OCI-LY3 (cell line): ENCODE measurements around the gene SOX15.

ENCODE experiments used
- H2AFZ ChIP-seq: fragments of 200-600, 300-600 bp; shearing (Covaris generic); 2 replicates; pipeline ENCODE4 v1.6.0; 2014; ENCODE audit warnings: antibody characterized with exemption, low read depth, low read length
- H3K27ac ChIP-seq: fragments of 200-600, 300-600 bp; sonication (generic); 2 replicates; pipeline ENCODE4 v1.5.1; 2014; ENCODE audit warnings: mild to moderate bottlenecking, low read length, moderate library complexity, mixed read lengths
- H3K27me3 ChIP-seq: fragments of 200-600, 300-600 bp; sonication (generic); 2 replicates; pipeline ENCODE4 v1.6.1; 2014; ENCODE audit warnings: low read depth, low read length, mixed read lengths
- H3K36me3 ChIP-seq: fragments of 200-600, 300-600 bp; sonication (generic); replicated peaks from 2 replicates; pipeline ENCODE3; 2014; ENCODE audit warnings: low read depth, low read length, mixed read lengths
- H3K4me1 ChIP-seq: fragments of 300-600, 200-600 bp; sonication (generic); 2 replicates; pipeline ENCODE4 v1.6.1; 2014; ENCODE audit warnings: low read length, mixed read lengths
- H3K4me2 ChIP-seq: fragments of 200-600, 300-600 bp; sonication (generic); 2 replicates; pipeline ENCODE4 v1.6.1; 2014; ENCODE audit warnings: low read length, mixed read lengths
- H3K4me3 ChIP-seq: fragments of 300-600, 200-600 bp; sonication (generic); 2 replicates; pipeline ENCODE4 v1.5.1; 2014; ENCODE audit warnings: antibody characterized with exemption, mild to moderate bottlenecking, low read length, moderate library complexity
- H3K79me2 ChIP-seq: fragments of 300-600, 200-600 bp; shearing (Covaris generic); 2 replicates; pipeline ENCODE4 v1.6.1; 2014; ENCODE audit warnings: mild to moderate bottlenecking, low read length, mixed read lengths
- H3K9ac ChIP-seq: fragments of 300-600, 200-600 bp; shearing (Covaris generic); 2 replicates; pipeline ENCODE4 v1.6.0; 2014; ENCODE audit warnings: mild to moderate bottlenecking, low read length, moderate library complexity
- H3K9me3 ChIP-seq: fragments of 200-600, 300-600 bp; shearing (Covaris generic); 2 replicates; pipeline ENCODE4 v1.6.1; 2014; ENCODE audit warnings: low read length, mixed read lengths; ENCODE audit not compliant: insufficient read depth
- H4K20me1 ChIP-seq: fragments of 200-600, 300-600 bp; sonication (generic); 2 replicates; pipeline ENCODE4 v1.6.1; 2016; ENCODE audit warnings: low read length, mixed read lengths; ENCODE audit not compliant: insufficient read depth
- EZH2phosphoT487 ChIP-seq: fragments of 200-600 bp; shearing (Covaris generic); IDR thresholded peaks from 2 replicates; pipeline ENCODE4 v1.6.1; 2018; ENCODE audit warnings: antibody characterized with exemption, mixed run types, low read depth
- TF ChIP-seq, protein P1 (sequence below): fragments of 200-600, 300-600 bp; sonication (generic); IDR thresholded peaks from 2 replicates; pipeline ENCODE4 v1.5.1; 2014; ENCODE audit warnings: antibody characterized with exemption, low read length, low read depth

Gene SOX15

DNA sequence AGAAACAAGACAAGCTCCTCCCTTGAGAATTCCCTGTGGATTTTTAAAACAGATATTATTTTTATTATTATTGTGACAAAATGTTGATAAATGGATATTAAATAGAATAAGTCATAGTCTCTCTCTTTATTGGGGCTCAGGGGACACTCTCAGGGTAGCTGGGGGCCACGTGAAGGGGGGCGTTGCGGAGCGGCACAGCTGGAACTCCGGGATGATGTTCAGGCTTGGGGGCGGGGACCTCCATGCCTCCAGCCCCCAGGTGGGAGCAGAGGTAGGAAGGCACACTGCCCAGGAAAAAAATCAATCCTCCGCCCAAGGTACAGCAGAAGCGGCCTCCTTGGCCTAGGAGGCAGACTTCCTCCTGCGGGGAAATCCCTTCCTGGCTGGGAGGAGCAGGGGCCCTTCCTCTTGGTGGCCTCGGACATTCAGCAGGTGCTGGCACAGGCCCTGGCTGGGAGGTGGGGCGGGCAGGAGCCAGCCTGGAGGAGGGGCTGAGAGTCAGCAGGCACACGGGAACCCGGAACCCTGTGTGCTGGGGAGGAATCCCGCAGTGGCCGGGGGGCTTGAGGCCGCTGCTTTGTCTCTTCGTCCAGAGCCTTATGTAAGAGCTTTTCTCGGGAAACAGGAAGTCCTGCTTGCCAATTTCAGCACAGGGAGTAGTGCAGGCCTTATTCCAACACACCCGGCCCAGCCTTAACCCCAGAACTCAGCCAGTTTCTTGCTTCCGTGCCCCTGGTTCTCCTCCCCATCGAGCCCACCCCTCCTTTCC is 31.9 kb downstream of the SOX15 start:
- H3K4me3 ChIP-seq: peak overlapping the region; percentile 93
- TF ChIP-seq EZH2phosphoT487: no peak
- TF ChIP-seq, protein P1, sequence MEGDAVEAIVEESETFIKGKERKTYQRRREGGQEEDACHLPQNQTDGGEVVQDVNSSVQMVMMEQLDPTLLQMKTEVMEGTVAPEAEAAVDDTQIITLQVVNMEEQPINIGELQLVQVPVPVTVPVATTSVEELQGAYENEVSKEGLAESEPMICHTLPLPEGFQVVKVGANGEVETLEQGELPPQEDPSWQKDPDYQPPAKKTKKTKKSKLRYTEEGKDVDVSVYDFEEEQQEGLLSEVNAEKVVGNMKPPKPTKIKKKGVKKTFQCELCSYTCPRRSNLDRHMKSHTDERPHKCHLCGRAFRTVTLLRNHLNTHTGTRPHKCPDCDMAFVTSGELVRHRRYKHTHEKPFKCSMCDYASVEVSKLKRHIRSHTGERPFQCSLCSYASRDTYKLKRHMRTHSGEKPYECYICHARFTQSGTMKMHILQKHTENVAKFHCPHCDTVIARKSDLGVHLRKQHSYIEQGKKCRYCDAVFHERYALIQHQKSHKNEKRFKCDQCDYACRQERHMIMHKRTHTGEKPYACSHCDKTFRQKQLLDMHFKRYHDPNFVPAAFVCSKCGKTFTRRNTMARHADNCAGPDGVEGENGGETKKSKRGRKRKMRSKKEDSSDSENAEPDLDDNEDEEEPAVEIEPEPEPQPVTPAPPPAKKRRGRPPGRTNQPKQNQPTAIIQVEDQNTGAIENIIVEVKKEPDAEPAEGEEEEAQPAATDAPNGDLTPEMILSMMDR: no peak
- peaks cover 51% of the 10 kb centered on the region for H3K4me1 ChIP-seq
- no peaks in the 10 kb centered on the region for H4K20me1 ChIP-seq
- H3K79me2 ChIP-seq: peaks cover 18% of the 10 kb centered on the region
- H3K27me3 ChIP-seq: no peaks in the 10 kb centered on the region
- peak overlapping the region; percentile 82 for H3K27ac ChIP-seq
- H3K9me3 ChIP-seq: no peaks in the 10 kb centered on the region
- no peaks in the 10 kb centered on the region for H3K36me3 ChIP-seq
- no peak overlapping the region; the same call in 1 of the 2 replicates for H2AFZ ChIP-seq
- peak overlapping the region; percentile 98 for H3K9ac ChIP-seq
- peak overlapping the region; percentile 100 for H3K4me2 ChIP-seq

DNA sequence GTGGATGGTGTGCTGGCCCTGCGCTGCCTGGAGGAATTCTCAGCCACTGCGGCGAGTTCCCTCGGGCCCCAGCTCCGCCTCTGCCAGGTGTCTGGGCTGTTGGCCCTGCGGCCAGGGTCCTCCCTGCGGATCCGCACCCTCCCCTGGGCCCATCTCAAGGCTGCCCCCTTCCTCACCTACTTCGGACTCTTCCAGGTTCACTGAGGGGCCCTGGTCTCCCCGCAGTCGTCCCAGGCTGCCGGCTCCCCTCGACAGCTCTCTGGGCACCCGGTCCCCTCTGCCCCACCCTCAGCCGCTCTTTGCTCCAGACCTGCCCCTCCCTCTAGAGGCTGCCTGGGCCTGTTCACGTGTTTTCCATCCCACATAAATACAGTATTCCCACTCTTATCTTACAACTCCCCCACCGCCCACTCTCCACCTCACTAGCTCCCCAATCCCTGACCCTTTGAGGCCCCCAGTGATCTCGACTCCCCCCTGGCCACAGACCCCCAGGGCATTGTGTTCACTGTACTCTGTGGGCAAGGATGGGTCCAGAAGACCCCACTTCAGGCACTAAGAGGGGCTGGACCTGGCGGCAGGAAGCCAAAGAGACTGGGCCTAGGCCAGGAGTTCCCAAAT is 32.6 kb downstream of the SOX15 start:
- H3K4me2 ChIP-seq: peak overlapping the region; percentile 100
- peak overlapping the region; percentile 82 for H3K27ac ChIP-seq
- no peaks in the 10 kb centered on the region for H3K9me3 ChIP-seq
- peaks cover 11% of the 10 kb centered on the region for H3K79me2 ChIP-seq
- H3K36me3 ChIP-seq: no peaks in the 10 kb centered on the region
- no peak for TF ChIP-seq EZH2phosphoT487
- TF ChIP-seq, protein P1: no peak
- no peaks in the 10 kb centered on the region for H4K20me1 ChIP-seq
- H3K4me1 ChIP-seq: peaks cover 53% of the 10 kb centered on the region
- no peak overlapping the region for H3K4me3 ChIP-seq
- no peaks in the 10 kb centered on the region for H3K27me3 ChIP-seq
- no peak overlapping the region for H2AFZ ChIP-seq
- peak overlapping the region; percentile 98; the same call in 1 of the 2 replicates for H3K9ac ChIP-seq

DNA sequence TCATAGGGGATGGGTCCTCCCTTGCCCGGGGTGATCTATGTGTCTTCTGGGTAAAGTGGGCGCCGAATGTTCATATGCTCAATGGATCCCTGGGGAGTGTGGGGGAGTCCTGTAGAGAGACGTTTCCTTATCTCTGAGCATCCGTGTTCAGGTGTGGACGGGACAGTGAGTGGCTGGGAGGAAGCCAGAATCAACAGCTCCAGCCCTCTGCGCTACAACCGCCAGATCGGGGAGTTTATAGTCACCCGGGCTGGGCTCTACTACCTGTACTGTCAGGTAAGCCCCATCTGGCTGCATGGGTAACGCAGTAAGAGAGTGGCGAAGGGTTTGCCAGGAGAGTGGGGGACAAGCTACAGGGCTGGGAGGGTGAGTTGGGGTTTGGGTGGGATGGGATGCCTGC is 33.3 kb downstream of the SOX15 start:
- Histone ChIP-seq H3K9ac (no peak overlapping the region), H4K20me1 (no peaks in the 10 kb centered on the region), H3K4me3 (no peak overlapping the region), H3K79me2 (peaks cover 6% of the 10 kb centered on the region), H3K4me2 (no peak overlapping the region), H3K27ac (no peak overlapping the region), H3K27me3 (no peaks in the 10 kb centered on the region), H3K9me3 (no peaks in the 10 kb centered on the region), H3K4me1 (peaks cover 57% of the 10 kb centered on the region), H3K36me3 (no peaks in the 10 kb centered on the region), H2AFZ (no peak overlapping the region)
- TF ChIP-seq, protein P1: no peak
- no peak for TF ChIP-seq EZH2phosphoT487

DNA sequence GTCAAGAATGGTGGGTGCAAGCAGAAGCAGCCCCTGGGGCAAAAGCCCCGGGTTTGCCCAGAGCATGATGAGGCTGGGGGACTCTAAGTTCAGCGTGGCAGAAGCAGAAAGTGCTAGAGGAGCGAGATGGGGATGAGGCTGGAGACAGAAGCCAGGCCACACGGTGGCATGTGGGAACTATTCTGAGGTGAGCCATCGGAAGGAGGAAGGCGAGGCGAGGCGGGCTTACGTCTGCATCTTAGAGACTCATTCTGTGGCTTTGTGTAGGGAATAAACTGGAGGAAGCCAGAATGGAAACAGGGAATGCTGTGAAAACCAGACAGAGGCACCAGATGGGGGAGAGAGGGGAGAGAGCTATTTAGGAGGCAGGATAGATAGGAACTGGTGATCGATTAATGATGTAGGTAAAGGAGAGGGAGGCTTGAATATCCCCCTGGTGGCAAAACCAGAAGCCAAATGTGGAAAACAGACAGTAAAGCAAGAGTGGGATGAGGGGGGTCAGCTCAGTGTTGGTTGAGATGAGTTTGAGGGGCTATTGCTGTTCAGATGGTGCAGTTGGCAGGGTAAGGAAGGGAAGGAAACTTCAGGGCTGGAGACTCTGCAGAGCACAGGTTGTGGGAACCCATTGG is 34.5 kb downstream of the SOX15 start:
- H3K79me2 ChIP-seq: peaks cover 6% of the 10 kb centered on the region
- TF ChIP-seq EZH2phosphoT487: no peak
- TF ChIP-seq, protein P1: no peak
- H3K9ac ChIP-seq: no peak overlapping the region
- no peaks in the 10 kb centered on the region for H4K20me1 ChIP-seq
- H3K27ac ChIP-seq: no peak overlapping the region
- no peaks in the 10 kb centered on the region for H3K9me3 ChIP-seq
- no peak overlapping the region for H3K4me3 ChIP-seq
- H2AFZ ChIP-seq: no peak overlapping the region
- no peaks in the 10 kb centered on the region for H3K27me3 ChIP-seq
- peaks cover 57% of the 10 kb centered on the region for H3K4me1 ChIP-seq
- no peak overlapping the region for H3K4me2 ChIP-seq
- no peaks in the 10 kb centered on the region for H3K36me3 ChIP-seq
